Activated CD4-positive, alpha-beta T cell treated with anti-CD3 and anti-CD28 coated beads, Interleukin-2, amount 10 ng/mL, durations not matched to agents 7 days and 5 days (primary cell): ENCODE data around the gene H2AZ2. TPM values are rescaled to one million over a fixed set of nuclear protein-coding genes. Genes with fewer than 3 reads are reported as not detected.

Experiments
- CTCF ChIA-PET: fragments of 350-600 bp; sonication (Branson Sonifier 250); formaldehyde crosslinking; loops from one replicate; lab custom pipeline; 2021; ENCODE audit warnings: antibody characterized with exemption; lab: Charles Lee
- POLR2A ChIA-PET: fragments of 350-600 bp; sonication (Branson Sonifier 250); formaldehyde crosslinking; loops from one replicate; lab custom pipeline; 2021; ENCODE audit warnings: antibody characterized with exemption; lab: Charles Lee
- DNase-seq: peaks from one replicate; pipeline ENCODE4 v3.0.0-alpha.2; 2020
- H3K27ac Mint-ChIP-seq: one replicate; pipeline ENCODE4 v1.8.0; 2021; ENCODE audit warnings: mild to moderate bottlenecking, moderate library complexity, mixed read lengths
- H3K27me3 Mint-ChIP-seq: one replicate; pipeline ENCODE4 v1.8.0; 2021; ENCODE audit warnings: mixed read lengths
- H3K36me3 Mint-ChIP-seq: one replicate; pipeline ENCODE4 v1.8.0; 2021; ENCODE audit warnings: low read depth, mixed read lengths
- H3K4me1 Mint-ChIP-seq: one replicate; pipeline ENCODE4 v1.8.0; 2021; ENCODE audit warnings: mixed read lengths
- H3K4me3 Mint-ChIP-seq: one replicate; pipeline ENCODE4 v1.8.0; 2021; ENCODE audit warnings: mild to moderate bottlenecking, moderate library complexity, mixed read lengths
- H3K9me3 Mint-ChIP-seq: one replicate; pipeline ENCODE4 v1.8.0; 2021; ENCODE audit warnings: mixed read lengths
- total RNA-seq, 2 experiments: library from RNA; stranded (reverse); gene quantifications; one replicate each; pipeline ENCODE4 v1.2.3, GENCODE V29; 2021

Gene H2AZ2
- total RNA-seq, result 100 to 1,000 TPM; 327 to 404 TPM

DNA sequence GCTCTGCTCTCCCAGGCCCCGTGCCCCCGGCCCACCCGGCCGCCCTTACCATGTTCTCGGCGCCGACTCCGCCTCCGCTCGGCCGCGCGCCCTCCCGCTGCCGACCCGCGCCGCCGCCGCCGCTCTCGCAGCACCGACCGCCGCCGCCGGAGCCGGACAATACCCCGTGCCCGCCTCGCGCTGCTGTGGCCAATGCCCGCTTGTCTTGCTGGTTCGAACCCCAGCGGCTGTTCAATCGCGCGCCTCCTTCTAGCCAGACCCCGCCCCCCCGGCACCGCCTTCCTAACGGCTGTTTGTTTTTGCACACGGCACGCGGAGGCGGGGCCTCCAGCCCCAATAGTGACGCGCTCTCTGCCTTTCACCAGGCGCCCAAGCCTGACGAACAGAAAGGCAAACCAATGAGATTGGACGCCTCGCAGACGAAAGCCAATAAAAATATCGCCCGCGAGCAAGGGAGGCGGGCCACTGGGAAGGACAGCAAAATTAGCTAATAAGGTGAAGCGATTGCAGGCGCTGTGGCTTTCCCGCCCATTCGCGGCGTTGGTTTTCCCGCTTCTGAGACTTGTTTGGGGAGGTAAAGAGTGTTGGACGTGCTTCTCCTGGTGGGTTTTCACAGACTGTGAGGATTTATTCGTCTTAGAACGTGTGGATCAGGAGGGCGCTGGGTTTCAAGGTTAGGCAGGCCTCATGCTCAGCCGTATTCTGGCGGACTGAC lies at the start of gene H2AZ2:
TSS of gene H2AZ2 (minus strand) at position 168 of the 715 bp plus-strand sequence. CDS start at position 52, 116 bp downstream.
- H3K27me3 Mint-ChIP-seq, result no peaks in the 10 kb centered on the region
- H3K4me1 Mint-ChIP-seq, result peaks cover 35% of the 10 kb centered on the region
- peak within 1 kb of the TSS; percentile 99 for H3K27ac Mint-ChIP-seq
- no peaks in the 10 kb centered on the region for H3K9me3 Mint-ChIP-seq
- ChIA-PET CTCF (interaction anchor here (0.6 to 4.1 kb wide), 35 partner anchors 9 to 611 kb away, joined by 3 to 14 read pairs (median 4); partner anchors contain the start of genes DDX56, MYO1G, PURB and TBRG4), POLR2A (interaction anchor here (0.6 to 1.3 kb wide), 6 partner anchors 37 to 241 kb away, joined by 3 to 4 read pairs (median 3); partner anchors contain the start of genes OGDH and PURB)
- peak; percentile 100 for DNase-seq
- peaks cover 18% of the 10 kb centered on the region for H3K36me3 Mint-ChIP-seq
- H3K4me3 Mint-ChIP-seq, result peak within 1 kb of the TSS; percentile 91

DNA sequence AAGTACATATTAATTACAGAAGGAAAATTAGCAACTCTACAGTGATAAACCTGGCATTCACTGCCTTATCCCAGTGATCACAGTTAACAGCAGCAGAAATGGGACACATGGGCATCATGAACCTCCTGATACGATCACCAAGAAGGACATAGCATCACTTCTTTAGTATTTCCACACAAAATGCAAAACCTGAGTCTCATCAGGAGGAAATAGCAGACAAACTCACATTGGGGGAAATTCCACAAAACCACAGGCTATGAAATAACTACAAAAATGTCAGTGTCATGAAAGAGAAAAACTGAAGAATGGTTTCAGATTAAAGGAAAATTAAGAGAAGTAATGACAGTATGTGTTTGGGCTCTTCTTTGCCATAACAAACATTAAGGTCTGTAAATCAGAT lies 49.4 kb upstream of the H2AZ2 start:
- Mint-ChIP-seq H3K4me3 (no peak overlapping the region), H3K27ac (no peak overlapping the region), H3K27me3 (no peaks in the 10 kb centered on the region), H3K9me3 (no peaks in the 10 kb centered on the region), H3K4me1 (peaks cover 15% of the 10 kb centered on the region), H3K36me3 (no peaks in the 10 kb centered on the region)
- no peak for DNase-seq
- CTCF ChIA-PET, result interaction anchor here (0.8 to 1.7 kb wide), 2 partner anchors 14 to 16 kb away, joined by 3 read pairs; no protein-coding TSS in a partner anchor
- POLR2A ChIA-PET, result no interaction called here

DNA sequence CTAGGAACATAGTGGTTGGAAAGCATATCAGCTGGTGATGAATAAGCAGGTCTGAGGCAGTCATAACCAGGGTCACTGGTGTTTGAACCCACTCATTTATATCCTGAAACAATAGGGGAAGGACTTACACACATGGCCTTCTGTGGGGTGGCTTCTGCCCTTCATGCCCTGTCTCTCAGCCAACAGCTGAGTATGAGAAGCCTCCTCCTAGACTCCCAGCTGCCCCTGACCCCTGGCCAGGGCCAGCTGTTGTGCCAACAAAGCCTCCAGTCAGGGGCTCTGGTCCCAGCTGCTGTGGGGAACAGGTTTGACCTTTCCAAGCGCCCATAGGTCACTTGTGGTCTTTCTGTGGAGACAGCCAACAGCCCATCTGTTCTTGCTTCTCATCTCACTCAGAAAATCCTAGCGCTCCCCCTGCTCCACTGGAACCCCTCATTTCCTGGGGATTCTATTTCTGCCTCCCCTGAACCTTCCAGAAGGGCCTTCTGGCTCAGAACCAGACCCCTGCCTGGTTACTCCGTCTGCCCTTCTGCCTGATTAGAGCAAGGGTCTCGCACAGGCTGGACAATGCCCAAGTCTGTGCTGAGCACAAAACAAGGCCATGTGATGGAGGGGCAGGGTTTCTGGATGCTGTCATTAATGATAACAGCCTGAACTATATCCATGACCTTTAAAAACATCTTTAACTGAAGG lies 47.1 kb upstream of the H2AZ2 start:
- H3K27ac Mint-ChIP-seq, result no peak overlapping the region
- ChIA-PET POLR2A (no interaction called here), CTCF (interaction anchor here (0.6 to 2.1 kb wide), 4 partner anchors 9 to 30 kb away, joined by 3 to 6 read pairs (median 3); no protein-coding TSS in a partner anchor)
- H3K27me3 Mint-ChIP-seq, result no peaks in the 10 kb centered on the region
- H3K9me3 Mint-ChIP-seq, result no peaks in the 10 kb centered on the region
- H3K36me3 Mint-ChIP-seq, result peaks cover 2% of the 10 kb centered on the region
- no peak for DNase-seq
- peaks cover 32% of the 10 kb centered on the region for H3K4me1 Mint-ChIP-seq
- H3K4me3 Mint-ChIP-seq, result no peak overlapping the region

DNA sequence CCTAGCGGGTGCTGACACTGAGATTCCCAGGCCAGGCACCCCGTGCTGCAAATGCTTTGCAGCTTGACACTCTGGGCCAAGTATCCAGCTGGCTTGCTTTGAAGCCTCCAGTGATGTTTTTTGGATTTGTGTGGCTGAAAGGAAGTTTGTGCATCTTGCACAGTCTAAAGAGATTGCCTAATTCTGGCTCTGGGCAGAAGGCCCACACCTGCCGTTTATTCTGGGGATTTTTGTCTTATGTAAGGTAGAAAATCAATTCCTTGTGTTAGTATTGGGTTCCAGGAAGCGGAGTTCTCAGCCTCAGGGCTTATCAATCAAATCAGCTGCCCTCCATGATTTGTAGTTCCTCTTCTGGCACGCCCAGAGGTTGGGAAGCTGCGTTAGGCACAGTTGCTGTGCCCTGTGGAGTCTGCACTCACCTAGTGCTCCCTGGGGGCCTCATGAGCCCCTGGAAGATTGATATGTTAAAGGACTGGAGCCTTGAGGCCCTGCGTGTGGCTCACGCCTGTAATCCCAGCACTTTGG lies 45.9 kb upstream of the H2AZ2 start:
- Mint-ChIP-seq H3K4me3 (no peak overlapping the region), H3K9me3 (no peaks in the 10 kb centered on the region), H3K36me3 (peaks cover 2% of the 10 kb centered on the region), H3K4me1 (peaks cover 39% of the 10 kb centered on the region), H3K27ac (no peak overlapping the region), H3K27me3 (no peaks in the 10 kb centered on the region)
- ChIA-PET CTCF (no interaction called here), POLR2A (no interaction called here)
- DNase-seq, result no peak

DNA sequence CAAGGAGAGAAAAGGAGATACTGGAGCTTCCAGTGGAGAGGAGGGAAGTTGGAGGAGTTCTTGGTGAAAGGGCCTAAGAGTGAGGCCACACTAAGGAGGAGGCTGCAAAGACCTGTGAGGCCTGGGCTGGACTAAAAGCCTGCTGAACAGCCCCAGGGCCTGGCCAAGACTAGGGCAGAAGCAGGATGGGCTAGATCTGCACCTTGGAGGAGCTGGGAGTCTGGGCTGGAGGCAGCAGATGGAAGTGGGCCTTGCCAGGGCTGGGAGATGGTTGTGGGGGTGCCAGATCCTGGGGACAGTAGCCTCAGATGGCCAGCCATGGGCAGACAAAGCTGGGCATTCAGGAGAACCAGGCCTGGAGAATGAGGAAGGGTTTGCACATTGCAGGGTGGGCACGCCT lies 43.9 kb upstream of the H2AZ2 start:
- H3K27me3 Mint-ChIP-seq, result no peaks in the 10 kb centered on the region
- peaks cover 47% of the 10 kb centered on the region for H3K4me1 Mint-ChIP-seq
- ChIA-PET POLR2A (no interaction called here), CTCF (interaction anchor here (0.7 to 1.7 kb wide), 6 partner anchors 10 to 253 kb away, joined by 3 to 10 read pairs (median 4); partner anchors contain the start of gene H2AZ2)
- H3K4me3 Mint-ChIP-seq, result peak overlapping the region; percentile 0
- H3K27ac Mint-ChIP-seq, result peak overlapping the region; percentile 96
- H3K36me3 Mint-ChIP-seq, result peaks cover 2% of the 10 kb centered on the region
- no peaks in the 10 kb centered on the region for H3K9me3 Mint-ChIP-seq
- DNase-seq, result no peak

DNA sequence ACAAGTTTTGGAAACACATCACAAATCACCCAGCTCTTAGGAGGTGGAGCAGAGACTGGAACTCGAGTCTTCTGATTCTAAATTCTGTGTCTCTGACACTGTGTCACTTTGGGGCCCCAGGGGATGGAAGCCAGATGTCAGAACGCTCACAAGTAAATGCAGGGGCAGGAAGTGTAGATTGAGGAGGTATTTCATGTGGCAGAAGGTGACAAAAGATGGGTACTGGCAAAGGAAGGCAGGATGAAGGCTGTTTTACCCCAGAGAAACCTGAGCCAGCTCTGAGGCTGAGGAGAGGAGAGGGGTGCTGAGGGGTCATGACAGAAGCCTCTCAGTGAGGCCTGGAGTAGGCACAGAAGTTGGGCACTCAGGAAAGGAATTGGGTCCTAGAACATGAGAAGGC lies 43.5 kb upstream of the H2AZ2 start:
- peak overlapping the region; percentile 0 for H3K4me3 Mint-ChIP-seq
- no peaks in the 10 kb centered on the region for H3K27me3 Mint-ChIP-seq
- H3K4me1 Mint-ChIP-seq, result peaks cover 50% of the 10 kb centered on the region
- H3K9me3 Mint-ChIP-seq, result no peaks in the 10 kb centered on the region
- CTCF ChIA-PET, result interaction anchor here (0.9 to 1.7 kb wide), 5 partner anchors 9 to 44 kb away, joined by 3 to 10 read pairs (median 5); partner anchors contain the start of gene H2AZ2
- POLR2A ChIA-PET, result no interaction called here
- H3K36me3 Mint-ChIP-seq, result peaks cover 2% of the 10 kb centered on the region
- DNase-seq, result peak; percentile 56
- peak overlapping the region; percentile 96 for H3K27ac Mint-ChIP-seq

GRCh38 chr7:44889086-44889781 lies 41.3 kb upstream of the H2AZ2 start:
- H3K27me3 Mint-ChIP-seq, result no peaks in the 10 kb centered on the region
- H3K4me1 Mint-ChIP-seq, result peaks cover 58% of the 10 kb centered on the region
- H3K9me3 Mint-ChIP-seq, result no peaks in the 10 kb centered on the region
- no peak overlapping the region for H3K27ac Mint-ChIP-seq
- no peak overlapping the region for H3K4me3 Mint-ChIP-seq
- peaks cover 8% of the 10 kb centered on the region for H3K36me3 Mint-ChIP-seq
- ChIA-PET POLR2A (no interaction called here), CTCF (interaction anchor here (0.6 to 2.3 kb wide), 4 partner anchors 9 to 84 kb away, joined by 3 to 5 read pairs (median 4); no protein-coding TSS in a partner anchor)
- no peak for DNase-seq

DNA sequence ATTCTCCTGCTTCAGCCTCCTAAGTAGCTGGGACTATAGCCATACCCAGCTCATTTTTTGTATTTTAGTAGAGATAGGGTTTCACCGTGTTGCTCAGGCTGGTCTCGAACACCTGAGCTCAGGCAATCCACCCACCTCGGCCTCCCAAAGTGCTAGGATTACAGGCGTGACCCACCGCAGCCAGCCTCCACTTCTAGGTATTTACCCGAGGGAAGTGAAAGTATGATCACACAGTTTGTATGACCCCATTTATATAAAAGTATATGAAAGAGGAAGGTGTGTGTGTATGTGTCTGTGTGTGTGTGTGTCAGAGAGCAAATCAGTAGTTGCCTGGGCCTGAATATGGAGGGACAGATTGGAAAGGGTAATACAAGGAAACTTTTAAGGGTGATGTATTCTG lies 39.4 kb upstream of the H2AZ2 start:
- CTCF ChIA-PET, result interaction anchor here (0.8 to 2.3 kb wide), 2 partner anchors 28 to 39 kb away, joined by 3 to 5 read pairs; no protein-coding TSS in a partner anchor

GRCh38 chr7:44885394-44886317 lies 37.8 kb upstream of the H2AZ2 start, which contains the start of gene PURB:
Gene PURB, minus strand, starts transcription at chr7:44885530. Its CDS starts 182 bp downstream, at chr7:44885348.
- POLR2A ChIA-PET, result interaction anchor here (0.9 to 1.0 kb wide), 3 partner anchors 26 to 122 kb away, joined by 4 to 8 read pairs (median 4); partner anchors contain the start of gene H2AZ2
- Mint-ChIP-seq H3K27me3 (no peaks in the 10 kb centered on the region), H3K4me3 (peak within 1 kb of the TSS; percentile 90), H3K27ac (peak within 1 kb of the TSS; percentile 99), H3K4me1 (peaks cover 71% of the 10 kb centered on the region), H3K36me3 (peaks cover 35% of the 10 kb centered on the region), H3K9me3 (no peaks in the 10 kb centered on the region)
- CTCF ChIA-PET, result interaction anchor here (0.7 to 2.3 kb wide), 7 partner anchors 10 to 321 kb away, joined by 3 to 13 read pairs (median 3); partner anchors contain the start of gene H2AZ2
- peak; percentile 95 for DNase-seq

More for the DNA sequence above, 39.4 kb upstream of the H2AZ2 start:
- peak overlapping the region; percentile 99 for H3K27ac Mint-ChIP-seq
- POLR2A ChIA-PET, result no interaction called here
- H3K27me3 Mint-ChIP-seq, result no peaks in the 10 kb centered on the region
- H3K36me3 Mint-ChIP-seq, result peaks cover 26% of the 10 kb centered on the region
- H3K4me3 Mint-ChIP-seq, result peak overlapping the region; percentile 7
- H3K4me1 Mint-ChIP-seq, result peaks cover 70% of the 10 kb centered on the region
- DNase-seq, result no peak
- no peaks in the 10 kb centered on the region for H3K9me3 Mint-ChIP-seq

DNA sequence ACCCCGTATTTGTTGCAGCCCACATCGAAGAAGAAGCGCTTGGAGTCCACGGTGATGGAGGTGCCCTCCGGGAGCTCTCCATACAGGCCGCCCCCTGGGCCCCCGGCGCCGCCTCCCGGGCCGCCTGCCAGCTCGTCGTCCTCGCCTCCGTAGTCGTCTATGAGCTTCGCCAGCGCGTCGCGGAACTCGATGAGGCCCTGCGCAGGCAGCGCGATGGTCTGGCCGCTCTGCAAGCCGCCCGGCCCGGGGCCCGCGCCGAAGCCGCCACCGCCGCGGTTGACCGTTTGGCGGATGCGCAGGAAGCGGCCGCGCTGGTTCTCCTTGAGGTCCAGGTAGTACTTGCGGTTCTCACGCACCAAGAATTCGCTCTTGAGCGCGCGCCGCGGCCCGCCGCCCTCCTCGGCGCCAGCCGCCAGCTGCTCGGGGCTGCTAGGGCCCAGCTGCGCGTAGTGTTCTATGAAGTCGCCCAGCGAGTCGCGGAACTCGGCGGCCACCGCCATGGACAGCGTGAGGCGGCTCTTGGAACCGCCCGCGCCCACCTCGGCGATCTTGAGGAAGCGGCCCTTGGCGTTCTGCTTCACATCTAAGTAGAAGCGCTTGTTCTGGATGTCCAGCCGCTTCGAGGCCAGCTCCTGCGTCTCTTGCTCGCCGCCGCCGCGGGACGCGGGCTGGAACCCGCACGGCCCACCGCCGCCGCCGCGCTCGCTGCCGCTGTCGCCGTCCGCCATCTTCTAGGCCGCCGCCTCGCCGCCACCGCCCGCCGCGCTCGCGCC lies 36.9 kb upstream of the H2AZ2 start:
- Mint-ChIP-seq H3K9me3 (no peaks in the 10 kb centered on the region), H3K4me1 (peaks cover 78% of the 10 kb centered on the region), H3K27ac (peak overlapping the region; percentile 91), H3K4me3 (peak overlapping the region; percentile 90), H3K27me3 (no peaks in the 10 kb centered on the region), H3K36me3 (peaks cover 43% of the 10 kb centered on the region)
- DNase-seq, result peak; percentile 59
- CTCF ChIA-PET, result interaction anchor here (0.7 to 2.3 kb wide), 9 partner anchors 9 to 320 kb away, joined by 3 to 13 read pairs (median 4); partner anchors contain the start of gene H2AZ2
- POLR2A ChIA-PET, result interaction anchor here (0.5 to 1.0 kb wide), 4 partner anchors 37 to 123 kb away, joined by 3 to 4 read pairs (median 4); partner anchors contain the start of gene H2AZ2
